GM19438 (cell line): ENCODE measurements around the gene PARD3B.

ENCODE experiments used
- ATAC-seq: cut with Tn5 transposase; IDR thresholded peaks from one replicate; pipeline ENCODE4 v1.9.1; 2021; ENCODE audit warnings: low read depth; ENCODE audit not compliant: unreplicated experiment

PARD3B gene

GRCh38 chr2:204827701-204828590 lies 282.7 kb downstream of the PARD3B start:
- ATAC-seq, result no peak

- no peak for ATAC-seq
These were observed 289.6 kb downstream of the PARD3B start for GRCh38 chr2:204834716-204835384.

GRCh38 chr2:204835786-204836185 lies 290.5 kb downstream of the PARD3B start:
- no peak for ATAC-seq

GRCh38 chr2:204840504-204840903 lies 295.2 kb downstream of the PARD3B start:
- ATAC-seq, result no peak

- no peak for ATAC-seq
These were observed 296.8 kb downstream of the PARD3B start for GRCh38 chr2:204842068-204842467.

GRCh38 chr2:204842661-204843485 lies 297.6 kb downstream of the PARD3B start:
- ATAC-seq, result no peak

- ATAC-seq, result no peak
These were observed 301.2 kb downstream of the PARD3B start for GRCh38 chr2:204846471-204846870.

- ATAC-seq, result no peak
These were observed 304.6 kb downstream of the PARD3B start for GRCh38 chr2:204849892-204850291.

GRCh38 chr2:204850581-204850980 lies 305.3 kb downstream of the PARD3B start:
- no peak for ATAC-seq

- no peak for ATAC-seq
These were observed 308.6 kb downstream of the PARD3B start for GRCh38 chr2:204853905-204854304.

GRCh38 chr2:204860274-204860673 lies 315.0 kb downstream of the PARD3B start:
- no peak for ATAC-seq

- no peak for ATAC-seq
These were observed 317.5 kb downstream of the PARD3B start for GRCh38 chr2:204862809-204863208.

GRCh38 chr2:204863336-204863735 lies 318.1 kb downstream of the PARD3B start:
- ATAC-seq, result no peak

GRCh38 chr2:204869132-204869823 lies 324.0 kb downstream of the PARD3B start:
- ATAC-seq, result no peak

GRCh38 chr2:204870053-204870452 lies 324.8 kb downstream of the PARD3B start:
- no peak for ATAC-seq

- no peak for ATAC-seq
These were observed 326.1 kb downstream of the PARD3B start for GRCh38 chr2:204871231-204871953.

- no peak for ATAC-seq
These were observed 331.0 kb downstream of the PARD3B start for GRCh38 chr2:204876311-204876710.

- no peak for ATAC-seq
These were observed 332.4 kb downstream of the PARD3B start for GRCh38 chr2:204877691-204878090.

- no peak for ATAC-seq
These were observed 335.7 kb downstream of the PARD3B start for GRCh38 chr2:204880928-204881327.

GRCh38 chr2:204881655-204882054 lies 336.4 kb downstream of the PARD3B start:
- ATAC-seq, result no peak
